Endometrial microvascular endothelial cells (primary cell): ENCODE measurements around the gene EVA1B. TPM values are rescaled to one million over a fixed set of nuclear protein-coding genes. Genes with fewer than 3 reads are reported as not detected.

Source experiments
- in situ Hi-C: cut with HindIII; loops from 2 replicates; pipeline ENCODE4 v1.10.0; 2017; ENCODE audit warnings: low sequenced_read_pairs, low pct_unique_long_range_greater_than_20kb; ENCODE audit errors: inconsistent ontology term
- total RNA-seq: library from RNA; depleted of rRNA; stranded (reverse); fragments of >200 nt; gene quantifications from one replicate; pipeline ENCODE4 v1.2.3, GENCODE V29; 2015; ENCODE audit errors: inconsistent ontology term

The EVA1B gene
- total RNA-seq, 1 donor from 2014 or later, result 86.7 TPM

GRCh38 chr1:36349839-36350238 lies 26.4 kb upstream of the EVA1B start:
- in situ Hi-C loops, result no loop called here

- in situ Hi-C loops, result no loop called here
These were observed 25.8 kb upstream of the EVA1B start for GRCh38 chr1:36349241-36349671.

- in situ Hi-C loops, result no loop called here
These were observed 23.4 kb upstream of the EVA1B start for GRCh38 chr1:36346741-36347370.

- in situ Hi-C loops, result no loop called here
These were observed 21.9 kb upstream of the EVA1B start for GRCh38 chr1:36345353-36345752.

GRCh38 chr1:36344395-36344680 lies 20.9 kb upstream of the EVA1B start:
- in situ Hi-C loops, result no loop called here

- in situ Hi-C loops, result no loop called here
These were observed 20.4 kb upstream of the EVA1B start for GRCh38 chr1:36343651-36344394.

GRCh38 chr1:36342426-36343185 lies 19.2 kb upstream of the EVA1B start:
- in situ Hi-C loops, result no loop called here

- in situ Hi-C loops, result no loop called here
These were observed 18.3 kb upstream of the EVA1B start for GRCh38 chr1:36341626-36342320.

- in situ Hi-C loops, result no loop called here
These were observed 16.2 kb upstream of the EVA1B start for GRCh38 chr1:36339615-36340014.

- in situ Hi-C loops, result no loop called here
These were observed 15.8 kb upstream of the EVA1B start for GRCh38 chr1:36339215-36339614.

GRCh38 chr1:36337830-36338229 lies 14.4 kb upstream of the EVA1B start:
- in situ Hi-C loops, result no loop called here

- in situ Hi-C loops, result no loop called here
These were observed 7.5 kb upstream of the EVA1B start for GRCh38 chr1:36330940-36331339.

GRCh38 chr1:36329817-36330216 lies 6.4 kb upstream of the EVA1B start:
- in situ Hi-C loops, result no loop called here

GRCh38 chr1:36328713-36329112 lies 5.3 kb upstream of the EVA1B start:
- in situ Hi-C loops, result no loop called here

- in situ Hi-C loops, result no loop called here
These were observed 4.6 kb upstream of the EVA1B start for GRCh38 chr1:36328088-36328480.

- in situ Hi-C loops, result no loop called here
These were observed 4.1 kb upstream of the EVA1B start for GRCh38 chr1:36327421-36328087.

GRCh38 chr1:36326499-36326898 lies 3.1 kb upstream of the EVA1B start:
- in situ Hi-C loops, result no loop called here

GRCh38 chr1:36324353-36324703 lies 883 bp upstream of the EVA1B start:
- in situ Hi-C loops, result no loop called here
